ENCODE data around the gene ACTA1. TPM values are rescaled to one million over a fixed set of nuclear protein-coding genes. Genes with fewer than 3 reads are reported as not detected.

The ACTA1 gene
- total RNA-seq, 1 donor from 2014 or later: not detected

GRCh38 chr1:229440851-229441537 is 7.1 kb upstream of the ACTA1 start:
- TF ChIP-seq CTCF (conservative IDR thresholded peaks at IDR 0.05; ENCODE audit: low read depth, low read length): no peak
- DNase-seq (ENCODE audit: low read depth): no peak
- no peak overlapping the region for H3K4me3 ChIP-seq (ENCODE audit: low read depth, low read length)

GRCh38 chr1:229438021-229438420 is 4.1 kb upstream of the ACTA1 start:
- TF ChIP-seq CTCF (conservative IDR thresholded peaks at IDR 0.05; ENCODE audit: low read depth, low read length): no peak
- no peak for DNase-seq (ENCODE audit: low read depth)
- no peak overlapping the region for H3K4me3 ChIP-seq (ENCODE audit: low read depth, low read length)

GRCh38 chr1:229437443-229437842 is 3.5 kb upstream of the ACTA1 start:
- no peak for TF ChIP-seq CTCF (conservative IDR thresholded peaks at IDR 0.05; ENCODE audit: low read depth, low read length)
- DNase-seq (ENCODE audit: low read depth): no peak

GRCh38 chr1:229436201-229436600 is 2.3 kb upstream of the ACTA1 start:
- DNase-seq (ENCODE audit: low read depth): no peak

More at GRCh38 chr1:229437443-229437842, 3.5 kb upstream of the ACTA1 start:
- no peak overlapping the region for H3K4me3 ChIP-seq (ENCODE audit: low read depth, low read length)

GRCh38 chr1:229434641-229435051 is 752 bp upstream of the ACTA1 start:
- no peak overlapping the region for H3K4me3 ChIP-seq (ENCODE audit: low read depth, low read length)
- no peak for DNase-seq (ENCODE audit: low read depth)
- no peak for TF ChIP-seq CTCF (conservative IDR thresholded peaks at IDR 0.05; ENCODE audit: low read depth, low read length)

More at GRCh38 chr1:229436201-229436600, 2.3 kb upstream of the ACTA1 start:
- TF ChIP-seq CTCF (conservative IDR thresholded peaks at IDR 0.05; ENCODE audit: low read depth, low read length): no peak
- no peak overlapping the region for H3K4me3 ChIP-seq (ENCODE audit: low read depth, low read length)

GRCh38 chr1:229433364-229434004 is 410 bp downstream of the ACTA1 start:
- H3K4me3 ChIP-seq (ENCODE audit: low read depth, low read length): no peak overlapping the region
- DNase-seq (ENCODE audit: low read depth): no peak
- TF ChIP-seq CTCF (conservative IDR thresholded peaks at IDR 0.05; ENCODE audit: low read depth, low read length): no peak
